ENCODE results near the gene TVP23A. TPM values are rescaled to one million over a fixed set of nuclear protein-coding genes. Genes with fewer than 3 reads are reported as not detected.

Gene TVP23A
- total and polyA plus RNA-seq, 8 donors, result 0.05 to 0.34 (median 0.16) TPM; not detected in 3

DNA sequence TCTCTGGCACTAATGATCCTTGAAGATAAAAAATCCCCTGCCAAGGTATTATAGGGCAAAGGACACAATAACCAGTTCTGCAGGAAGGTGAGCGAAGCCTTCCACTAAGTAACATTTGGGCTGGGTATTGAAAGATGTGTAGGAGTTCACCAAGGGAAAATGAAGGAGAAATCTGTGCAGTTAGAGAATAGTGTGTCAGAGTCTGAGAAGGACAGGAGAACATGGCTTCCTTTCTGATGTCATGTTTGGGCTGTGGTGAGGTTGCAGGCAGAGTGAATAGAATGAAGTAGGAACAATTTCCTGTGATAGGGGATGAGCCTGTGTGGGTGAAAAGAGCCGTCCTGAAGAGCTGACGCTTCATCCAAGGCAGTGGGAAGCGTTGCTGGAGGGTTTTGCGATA is 34.4 kb upstream of the TVP23A start:
- Histone ChIP-seq H3K9me3 (no peaks in the 10 kb centered on the region), H3K27ac (no peak overlapping the region), H3K27me3 (no peaks in the 10 kb centered on the region), H3K36me3 (no peaks in the 10 kb centered on the region), H3K4me3 (no peak overlapping the region), H3K4me1 (no peaks in the 10 kb centered on the region)
- ATAC-seq (peak in 1 of 4 donors; percentile 36), DNase-seq (no peak), FAIRE-seq (no peak)
- WGBS, 2 donors, result 87 to 89% methylated on average over 5 of the region's 5 CpGs
- TF ChIP-seq, protein P1, sequence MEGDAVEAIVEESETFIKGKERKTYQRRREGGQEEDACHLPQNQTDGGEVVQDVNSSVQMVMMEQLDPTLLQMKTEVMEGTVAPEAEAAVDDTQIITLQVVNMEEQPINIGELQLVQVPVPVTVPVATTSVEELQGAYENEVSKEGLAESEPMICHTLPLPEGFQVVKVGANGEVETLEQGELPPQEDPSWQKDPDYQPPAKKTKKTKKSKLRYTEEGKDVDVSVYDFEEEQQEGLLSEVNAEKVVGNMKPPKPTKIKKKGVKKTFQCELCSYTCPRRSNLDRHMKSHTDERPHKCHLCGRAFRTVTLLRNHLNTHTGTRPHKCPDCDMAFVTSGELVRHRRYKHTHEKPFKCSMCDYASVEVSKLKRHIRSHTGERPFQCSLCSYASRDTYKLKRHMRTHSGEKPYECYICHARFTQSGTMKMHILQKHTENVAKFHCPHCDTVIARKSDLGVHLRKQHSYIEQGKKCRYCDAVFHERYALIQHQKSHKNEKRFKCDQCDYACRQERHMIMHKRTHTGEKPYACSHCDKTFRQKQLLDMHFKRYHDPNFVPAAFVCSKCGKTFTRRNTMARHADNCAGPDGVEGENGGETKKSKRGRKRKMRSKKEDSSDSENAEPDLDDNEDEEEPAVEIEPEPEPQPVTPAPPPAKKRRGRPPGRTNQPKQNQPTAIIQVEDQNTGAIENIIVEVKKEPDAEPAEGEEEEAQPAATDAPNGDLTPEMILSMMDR (IDR thresholded peaks at IDR 0.05), result no peak
- intact Hi-C loops (cut with DNase I), result no loop called here

GRCh38 chr16:10852286-10852685 is 33.7 kb upstream of the TVP23A start:
- DNase-seq (no peak), ATAC-seq (no peak), FAIRE-seq (no peak)
- Histone ChIP-seq H3K27me3 (no peaks in the 10 kb centered on the region), H3K4me1 (no peaks in the 10 kb centered on the region), H3K27ac (no peak overlapping the region), H3K4me3 (no peak overlapping the region), H3K9me3 (no peaks in the 10 kb centered on the region), H3K36me3 (no peaks in the 10 kb centered on the region)
- intact Hi-C loops (cut with DNase I), result no loop called here
- WGBS, 2 donors, result 69 to 72% methylated on average over 4 of the region's 4 CpGs
- TF ChIP-seq, protein P1 (IDR thresholded peaks at IDR 0.05), result no peak

DNA sequence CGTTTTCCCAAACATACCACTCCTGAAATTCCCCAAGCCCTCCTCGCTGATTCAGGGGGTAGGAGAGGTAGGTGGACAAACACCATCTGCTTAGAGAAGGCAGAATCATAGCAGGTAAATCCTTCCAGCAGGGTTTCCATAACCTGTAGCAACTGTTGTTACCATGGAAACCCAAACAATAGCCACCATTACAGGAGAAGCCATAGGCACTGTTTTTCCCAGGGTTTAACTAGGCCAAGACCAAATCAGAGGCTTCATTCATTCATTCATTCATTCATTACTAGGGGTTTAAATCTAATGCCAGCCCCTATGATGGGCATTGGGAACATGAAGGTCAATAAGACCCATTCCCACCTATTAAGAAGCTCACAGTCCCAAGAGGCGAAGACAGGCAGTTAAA is 32.9 kb upstream of the TVP23A start:
- DNase-seq (no peak), FAIRE-seq (no peak)

GRCh38 chr16:10850478-10850850 is 31.9 kb upstream of the TVP23A start:
- FAIRE-seq (no peak), ATAC-seq (no peak), DNase-seq (no peak)
- no peaks in the 10 kb centered on the region for H3K36me3 ChIP-seq
- TF ChIP-seq, protein P1 (IDR thresholded peaks at IDR 0.05), result no peak
- 76 to 84% methylated on average over 4 of the region's 4 CpGs for WGBS, 2 donors
- no peak overlapping the region for H3K27ac ChIP-seq
- H3K4me1 ChIP-seq, result no peaks in the 10 kb centered on the region
- intact Hi-C loops (cut with DNase I), result no loop called here
- H3K9me3 ChIP-seq, result no peaks in the 10 kb centered on the region
- no peaks in the 10 kb centered on the region for H3K27me3 ChIP-seq
- H3K4me3 ChIP-seq, result no peak overlapping the region

More for the DNA sequence above, 32.9 kb upstream of the TVP23A start:
- Histone ChIP-seq H3K4me3 (no peak overlapping the region), H3K9me3 (no peaks in the 10 kb centered on the region), H3K27ac (no peak overlapping the region), H3K36me3 (no peaks in the 10 kb centered on the region), H3K4me1 (no peaks in the 10 kb centered on the region), H3K27me3 (no peaks in the 10 kb centered on the region)
- 92 to 96% methylated on average over 3 of the region's 3 CpGs for WGBS, 2 donors
- intact Hi-C loops (cut with DNase I), result no loop called here
- TF ChIP-seq, protein P1 (IDR thresholded peaks at IDR 0.05), result no peak
- ATAC-seq, result no peak

GRCh38 chr16:10849736-10850477 is 31.3 kb upstream of the TVP23A start:
- no peaks in the 10 kb centered on the region for H3K4me1 ChIP-seq
- no peak for FAIRE-seq
- no peaks in the 10 kb centered on the region for H3K36me3 ChIP-seq
- H3K4me3 ChIP-seq, result no peak overlapping the region
- H3K27me3 ChIP-seq, result no peaks in the 10 kb centered on the region
- no peaks in the 10 kb centered on the region for H3K9me3 ChIP-seq
- TF ChIP-seq, protein P1 (IDR thresholded peaks at IDR 0.05), result no peak
- 69 to 84% methylated on average over 7 of the region's 7 CpGs for WGBS, 2 donors
- no peak overlapping the region for H3K27ac ChIP-seq
- intact Hi-C loops (cut with DNase I), result loop anchor here in 1 of 3 donors (10.0 kb wide), 1 partner anchor 55 kb away; no protein-coding TSS in a partner anchor
- no peak for ATAC-seq
- no peak for DNase-seq
